ENCODE measurements around the gene DNAAF5.

DNAAF5 gene

DNA sequence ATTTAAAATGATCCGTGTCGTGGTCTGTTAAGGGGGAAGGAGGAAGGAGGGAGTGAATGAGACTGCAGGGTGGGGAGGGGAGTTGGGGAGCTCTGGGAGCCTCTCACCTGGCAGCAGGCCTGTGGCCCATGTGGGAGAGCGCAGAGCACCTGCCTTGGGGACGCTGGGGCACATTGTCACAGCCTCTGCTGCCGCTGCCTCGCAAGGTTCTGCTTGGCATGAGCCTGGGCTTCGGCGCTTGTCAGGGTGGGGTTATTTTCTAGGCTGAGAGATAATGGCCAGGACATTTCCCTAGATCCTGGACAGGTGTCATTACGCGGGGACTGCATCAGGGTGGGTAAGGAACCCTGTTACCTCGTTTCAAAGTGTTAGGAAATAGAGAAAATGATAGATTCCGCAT lies 103.6 kb downstream of the DNAAF5 start:
- no peak overlapping the region for H3K27ac ChIP-seq
- TF ChIP-seq, protein P1, sequence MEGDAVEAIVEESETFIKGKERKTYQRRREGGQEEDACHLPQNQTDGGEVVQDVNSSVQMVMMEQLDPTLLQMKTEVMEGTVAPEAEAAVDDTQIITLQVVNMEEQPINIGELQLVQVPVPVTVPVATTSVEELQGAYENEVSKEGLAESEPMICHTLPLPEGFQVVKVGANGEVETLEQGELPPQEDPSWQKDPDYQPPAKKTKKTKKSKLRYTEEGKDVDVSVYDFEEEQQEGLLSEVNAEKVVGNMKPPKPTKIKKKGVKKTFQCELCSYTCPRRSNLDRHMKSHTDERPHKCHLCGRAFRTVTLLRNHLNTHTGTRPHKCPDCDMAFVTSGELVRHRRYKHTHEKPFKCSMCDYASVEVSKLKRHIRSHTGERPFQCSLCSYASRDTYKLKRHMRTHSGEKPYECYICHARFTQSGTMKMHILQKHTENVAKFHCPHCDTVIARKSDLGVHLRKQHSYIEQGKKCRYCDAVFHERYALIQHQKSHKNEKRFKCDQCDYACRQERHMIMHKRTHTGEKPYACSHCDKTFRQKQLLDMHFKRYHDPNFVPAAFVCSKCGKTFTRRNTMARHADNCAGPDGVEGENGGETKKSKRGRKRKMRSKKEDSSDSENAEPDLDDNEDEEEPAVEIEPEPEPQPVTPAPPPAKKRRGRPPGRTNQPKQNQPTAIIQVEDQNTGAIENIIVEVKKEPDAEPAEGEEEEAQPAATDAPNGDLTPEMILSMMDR (IDR thresholded peaks at IDR 0.05) = no peak
- no peak for TF ChIP-seq ZFX (IDR thresholded peaks at IDR 0.05; ENCODE audit: borderline replicate concordance)

DNA sequence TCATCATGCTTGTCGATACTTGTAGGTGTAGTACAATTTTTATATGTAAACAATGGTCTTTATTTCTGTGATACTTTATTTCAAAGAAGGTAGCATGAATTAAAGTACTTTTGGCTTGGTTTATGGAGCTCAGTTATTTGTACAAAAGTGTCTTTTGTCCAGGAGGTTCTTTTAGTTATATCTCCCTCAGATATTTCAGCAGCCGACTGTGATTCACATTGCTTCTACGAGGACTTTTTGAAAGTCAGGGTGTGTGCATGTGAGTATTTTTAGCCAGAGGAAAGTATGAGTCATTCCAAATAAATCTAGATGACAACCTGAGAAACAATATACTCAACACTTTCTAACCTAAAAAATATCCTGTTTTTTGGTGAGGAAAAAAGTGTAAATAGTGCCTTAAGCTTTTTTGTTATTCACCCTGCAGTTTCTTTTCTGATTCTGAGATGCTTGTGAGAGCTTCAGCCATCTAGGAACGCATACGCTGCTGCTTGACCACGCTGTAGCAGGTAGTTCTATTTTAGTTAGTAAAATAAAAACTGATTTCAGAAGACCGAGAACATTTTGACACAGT lies 105.2 kb downstream of the DNAAF5 start:
- peak overlapping the region; percentile 57 for H3K27ac ChIP-seq
- TF ChIP-seq, protein P1 (IDR thresholded peaks at IDR 0.05) = no peak
- no peak for TF ChIP-seq ZFX (IDR thresholded peaks at IDR 0.05; ENCODE audit: borderline replicate concordance)

DNA sequence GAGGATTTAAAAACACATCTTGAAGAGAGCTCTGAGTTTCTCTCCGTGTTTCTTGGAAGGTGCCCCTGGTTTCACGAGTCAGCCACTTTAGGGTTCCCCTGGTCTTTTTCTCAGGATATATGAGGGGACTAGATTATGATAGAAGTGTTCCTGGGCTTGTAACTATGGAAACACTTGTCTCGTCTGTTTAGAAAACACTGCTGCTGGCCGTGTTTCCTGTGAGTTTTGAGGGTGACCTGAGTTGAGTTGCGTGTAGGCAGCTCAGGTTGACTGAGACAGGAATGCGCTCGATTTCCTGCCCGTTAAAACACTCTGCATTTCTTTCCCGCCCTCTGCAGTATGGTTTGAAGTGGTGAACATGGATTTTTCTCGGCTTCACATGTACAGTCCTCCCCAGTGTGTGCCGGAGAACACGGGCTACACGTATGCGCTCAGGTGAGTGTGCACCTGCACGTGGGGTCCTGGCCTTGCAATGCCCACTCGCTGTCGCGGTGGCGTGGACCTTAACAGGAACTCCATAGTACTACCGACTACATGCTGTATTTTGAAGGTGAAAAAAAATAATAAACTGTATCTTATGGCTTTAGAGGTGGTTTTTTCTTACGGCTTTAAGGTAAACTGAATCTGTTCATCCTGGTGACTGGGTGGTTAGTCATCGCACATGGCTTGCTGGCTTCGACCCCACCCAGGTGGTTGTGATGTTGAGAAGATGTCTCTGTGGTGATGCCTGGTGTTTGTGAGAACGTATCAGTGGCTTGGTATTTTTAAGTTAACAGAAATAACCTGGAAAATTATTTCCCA lies 105.9 kb downstream of the DNAAF5 start, which contains the start of gene SUN1:
Gene SUN1 (plus strand): TSS at position 310 of the 801 bp plus-strand sequence. CDS start 49 bp downstream, at position 359.
- H3K27ac ChIP-seq = peak within 1 kb of the TSS; percentile 57
- TF ChIP-seq ZFX (IDR thresholded peaks at IDR 0.05; ENCODE audit: borderline replicate concordance) = no peak
- TF ChIP-seq, protein P1 (IDR thresholded peaks at IDR 0.05) = no peak

DNA sequence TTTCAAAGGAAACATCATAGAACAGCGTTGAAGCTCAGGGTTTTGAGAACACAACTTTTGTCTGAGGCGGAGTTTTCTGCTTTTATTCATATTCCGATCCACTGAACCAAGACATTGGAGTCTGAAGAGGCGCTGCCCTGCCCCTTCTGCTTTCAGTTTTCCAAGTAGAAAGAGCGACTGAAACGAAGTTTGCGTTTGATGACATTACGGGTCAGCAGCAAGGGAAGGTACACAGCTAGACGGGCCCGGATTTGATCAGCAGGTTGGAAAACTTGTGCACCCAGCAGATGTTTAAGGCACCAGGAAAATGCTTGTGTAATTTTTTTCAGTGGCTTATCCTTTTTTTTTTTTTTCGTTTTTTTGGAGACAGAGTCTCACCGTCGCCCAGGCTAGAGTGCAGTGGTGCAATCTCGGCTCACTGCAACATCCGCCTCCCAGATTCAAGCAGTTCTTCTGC lies 106.5 kb downstream of the DNAAF5 start:
- H3K27ac ChIP-seq = no peak overlapping the region
- TF ChIP-seq, protein P1 (IDR thresholded peaks at IDR 0.05) = no peak
- no peak for TF ChIP-seq ZFX (IDR thresholded peaks at IDR 0.05; ENCODE audit: borderline replicate concordance)

DNA sequence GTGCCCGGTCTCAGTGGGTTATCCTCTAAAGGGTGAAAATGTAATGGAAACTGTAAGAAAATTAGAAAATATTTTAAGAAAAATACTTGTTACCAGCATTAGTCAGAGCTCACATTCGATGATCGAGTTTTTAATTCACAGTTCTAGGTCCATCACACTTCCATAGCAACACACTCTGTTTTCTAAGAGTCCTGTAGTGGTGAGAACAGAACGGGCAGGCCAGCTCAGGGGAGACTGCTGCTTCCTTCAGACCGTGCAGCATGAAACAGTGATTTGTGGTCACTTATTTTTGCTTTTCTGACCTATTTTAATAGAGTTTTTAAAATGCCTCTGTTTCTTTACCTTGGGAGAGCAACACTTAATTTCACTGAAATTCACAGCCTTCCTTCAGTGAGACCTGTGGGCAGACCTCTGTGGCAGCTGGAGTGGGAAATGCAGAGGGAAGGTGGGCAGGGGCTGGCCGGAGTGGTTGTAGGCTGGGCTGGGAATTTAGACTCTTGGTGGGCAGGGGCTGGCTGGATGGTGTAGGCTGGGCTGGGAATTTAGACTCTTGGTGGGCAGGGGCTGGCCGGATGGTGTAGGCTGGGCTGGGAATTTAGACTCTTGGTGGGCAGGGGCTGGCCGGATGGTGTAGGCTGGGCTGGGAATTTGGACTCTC lies 107.2 kb downstream of the DNAAF5 start:
- H3K27ac ChIP-seq = no peak overlapping the region
- TF ChIP-seq ZFX (IDR thresholded peaks at IDR 0.05; ENCODE audit: borderline replicate concordance) = no peak
- TF ChIP-seq, protein P1 (IDR thresholded peaks at IDR 0.05) = no peak

DNA sequence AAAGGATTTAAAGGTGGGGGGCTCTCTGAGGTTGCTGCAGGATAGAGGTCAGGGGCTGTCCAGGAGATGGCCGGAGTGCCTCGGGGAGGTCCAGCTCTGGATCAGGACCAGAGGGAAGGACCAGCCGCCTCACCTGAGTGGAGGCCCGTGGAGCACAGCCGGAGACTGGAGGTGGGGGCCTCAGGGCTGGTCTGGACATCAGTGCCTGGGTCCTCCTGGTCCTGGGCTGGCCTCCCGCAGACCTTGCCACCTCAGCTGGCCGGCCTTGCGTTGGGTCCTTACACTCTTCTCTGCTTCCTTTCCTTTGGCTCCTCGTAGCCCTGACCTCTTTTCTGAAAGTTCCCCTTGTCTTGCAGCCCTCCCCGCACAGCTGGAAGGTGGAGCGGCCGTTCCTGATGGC lies 107.8 kb downstream of the DNAAF5 start:
- H3K27ac ChIP-seq = no peak overlapping the region
- TF ChIP-seq, protein P1 (IDR thresholded peaks at IDR 0.05) = no peak
- no peak for TF ChIP-seq ZFX (IDR thresholded peaks at IDR 0.05; ENCODE audit: borderline replicate concordance)
